Brain microvascular endothelial cell (primary cell): ENCODE data around the gene ZBTB8B.
A peak's percentile ranks its signal among the peaks of the same experiment; 100 is the strongest.

Source experiments
- DNase-seq: peaks from one replicate; pipeline ENCODE4 v3.0.0-alpha.2; 2020
- H3K27ac ChIP-seq: fragments of 250-450 bp; sonication (Bioruptor Pico); 2 replicates; pipeline ENCODE4 v1.5.1; 2020; ENCODE audit warnings: mild to moderate bottlenecking, moderate library complexity
- H3K27me3 ChIP-seq: fragments of 250-450 bp; sonication (Bioruptor Pico); replicated peaks from 2 replicates; pipeline ENCODE4 v1.5.1; 2020; ENCODE audit warnings: mild to moderate bottlenecking
- H3K36me3 ChIP-seq: fragments of 250-450 bp; sonication (Bioruptor Pico); replicated peaks from 2 replicates; pipeline ENCODE4 v1.5.1; 2020; ENCODE audit warnings: mild to moderate bottlenecking
- H3K4me3 ChIP-seq: 2 replicates; pipeline ENCODE4 v1.5.1; 2011; ENCODE audit warnings: low read depth, mild to moderate bottlenecking, control low read depth, low read length, moderate library complexity
- CTCF ChIP-seq: IDR thresholded peaks from 2 replicates; pipeline ENCODE4 v1.5.1; 2011; ENCODE audit warnings: low read depth, mild to moderate bottlenecking, moderate library complexity, low read length, control low read depth, inconsistent platforms; ENCODE audit errors: missing control alignments
- in situ Hi-C: cut with HindIII; loops from 2 replicates; pipeline ENCODE4 v1.10.0; 2017; ENCODE audit warnings: low sequenced_read_pairs, low pct_ligation_motif_present

ZBTB8B gene

GRCh38 chr1:32489774-32490454 is 25.0 kb downstream of the ZBTB8B start:
- Histone ChIP-seq H3K36me3 (no peaks in the 10 kb centered on the region), H3K4me3 (no peak overlapping the region), H3K27ac (no peak overlapping the region), H3K27me3 (no peaks in the 10 kb centered on the region)
- TF ChIP-seq CTCF, result no peak
- in situ Hi-C loops, result no loop called here
- DNase-seq, result no peak

GRCh38 chr1:32491386-32491785 is 26.5 kb downstream of the ZBTB8B start:
- in situ Hi-C loops, result no loop called here
- TF ChIP-seq CTCF, result no peak

GRCh38 chr1:32494196-32494595 is 29.3 kb downstream of the ZBTB8B start:
- Histone ChIP-seq H3K36me3 (no peaks in the 10 kb centered on the region), H3K27ac (no peak overlapping the region), H3K27me3 (no peaks in the 10 kb centered on the region), H3K4me3 (no peak overlapping the region)
- in situ Hi-C loops, result no loop called here
- no peak for DNase-seq
- no peak for TF ChIP-seq CTCF

More at GRCh38 chr1:32491386-32491785, 26.5 kb downstream of the ZBTB8B start:
- DNase-seq, result no peak
- Histone ChIP-seq H3K27me3 (no peaks in the 10 kb centered on the region), H3K36me3 (no peaks in the 10 kb centered on the region), H3K4me3 (no peak overlapping the region), H3K27ac (no peak overlapping the region)

- H3K27ac ChIP-seq, result no peak overlapping the region
- no peak overlapping the region for H3K4me3 ChIP-seq
- no peak for DNase-seq
- no peaks in the 10 kb centered on the region for H3K36me3 ChIP-seq
- no peaks in the 10 kb centered on the region for H3K27me3 ChIP-seq
- TF ChIP-seq CTCF, result no peak
- in situ Hi-C loops, result no loop called here
Observed at GRCh38 chr1:32494711-32495337, 30.0 kb downstream of the ZBTB8B start.

GRCh38 chr1:32496127-32496526 is 31.3 kb downstream of the ZBTB8B start:
- H3K27me3 ChIP-seq, result no peaks in the 10 kb centered on the region
- peak; percentile 62 for DNase-seq
- H3K27ac ChIP-seq, result peak overlapping the region; percentile 2
- in situ Hi-C loops, result no loop called here
- no peak for TF ChIP-seq CTCF
- H3K4me3 ChIP-seq, result no peak overlapping the region
- H3K36me3 ChIP-seq, result no peaks in the 10 kb centered on the region
